Hypothalamus (tissue), 51 donors: ENCODE results near the gene ZMIZ1.

Source experiments
- DNase-seq, 51 donors: peaks; one replicate each; lab custom pipeline; 2025; lab: John Stamatoyannopoulos, UW

Gene ZMIZ1

GRCh38 chr10:79353000-79353406 lies 284.2 kb downstream of the ZMIZ1 start:
- no peak for DNase-seq

- no peak for DNase-seq
These were observed 285.0 kb downstream of the ZMIZ1 start for GRCh38 chr10:79353726-79354125.

- no peak for DNase-seq
These were observed 285.4 kb downstream of the ZMIZ1 start for GRCh38 chr10:79354141-79354540.

- no peak for DNase-seq
These were observed 285.8 kb downstream of the ZMIZ1 start for GRCh38 chr10:79354615-79355014.

- no peak for DNase-seq
These were observed 286.8 kb downstream of the ZMIZ1 start for GRCh38 chr10:79355420-79356017.

- no peak for DNase-seq
These were observed 287.3 kb downstream of the ZMIZ1 start for GRCh38 chr10:79356104-79356503.

GRCh38 chr10:79357180-79357579 lies 288.4 kb downstream of the ZMIZ1 start:
- no peak for DNase-seq

- DNase-seq: no peak
These were observed 290.0 kb downstream of the ZMIZ1 start for GRCh38 chr10:79358811-79359210.

GRCh38 chr10:79359816-79360498 lies 291.2 kb downstream of the ZMIZ1 start:
- DNase-seq: no peak

- no peak for DNase-seq
These were observed 292.0 kb downstream of the ZMIZ1 start for GRCh38 chr10:79360499-79361342.

- DNase-seq: no peak
These were observed 293.1 kb downstream of the ZMIZ1 start for GRCh38 chr10:79361726-79362397.
